Loucy (cell line): ENCODE data around the gene KCNH8.

ENCODE experiments used
- H2AFZ ChIP-seq: fragments of 200-600 bp; sonication (generic); 2 replicates; pipeline ENCODE4 v1.6.0; 2016; ENCODE audit warnings: antibody characterized with exemption, mild to moderate bottlenecking, low read length, moderate library complexity
- H3F3A ChIP-seq: fragments of 200-600 bp; 2 replicates; pipeline ENCODE4 v1.6.0; 2016; ENCODE audit warnings: antibody characterized with exemption, low read depth, mild to moderate bottlenecking
- H3K27me3 ChIP-seq: fragments of 200-600 bp; sonication (generic); 2 replicates; pipeline ENCODE4 v1.6.1; 2014; ENCODE audit warnings: low read length, mild to moderate bottlenecking; ENCODE audit not compliant: insufficient read depth, poor library complexity, severe bottlenecking
- H3K36me3 ChIP-seq: fragments of 200-600 bp; sonication (generic); 2 replicates; pipeline ENCODE4 v1.6.1; 2016; ENCODE audit warnings: low read length; ENCODE audit not compliant: insufficient read depth
- H3K4me1 ChIP-seq: fragments of 200-600 bp; sonication (generic); 2 replicates; pipeline ENCODE4 v1.5.1; 2014; ENCODE audit warnings: low read length, mild to moderate bottlenecking; ENCODE audit not compliant: insufficient read depth, poor library complexity, severe bottlenecking
- H3K4me2 ChIP-seq: fragments of 200-600 bp; sonication (generic); 2 replicates; pipeline ENCODE4 v1.6.0; 2014; ENCODE audit warnings: antibody characterized with exemption, low read length, low read depth, mild to moderate bottlenecking; ENCODE audit not compliant: poor library complexity, severe bottlenecking
- H3K4me3 ChIP-seq: fragments of 200-600 bp; sonication (generic); 2 replicates; pipeline ENCODE4 v1.5.1; 2014; ENCODE audit warnings: low read length, mild to moderate bottlenecking, mixed read lengths; ENCODE audit not compliant: poor library complexity, severe bottlenecking
- H3K79me2 ChIP-seq: fragments of 200-600 bp; sonication (generic); 2 replicates; pipeline ENCODE4 v1.6.1; 2014; ENCODE audit warnings: low read length; ENCODE audit not compliant: insufficient read depth
- H3K9ac ChIP-seq: fragments of 200-600 bp; sonication (generic); 2 replicates; pipeline ENCODE4 v1.6.0; 2014; ENCODE audit warnings: mild to moderate bottlenecking, low read depth, low read length, moderate library complexity; ENCODE audit not compliant: poor library complexity, severe bottlenecking
- H3K9me2 ChIP-seq: fragments of 200-600 bp; sonication (generic); replicated peaks from 2 replicates; pipeline ENCODE4 v1.6.1; 2016; ENCODE audit warnings: low read depth, low read length, mixed read lengths
- H3K9me3 ChIP-seq: fragments of 200-600 bp; sonication (generic); 2 replicates; pipeline ENCODE4 v1.6.1; 2014; ENCODE audit warnings: mild to moderate bottlenecking, antibody characterized with exemption, low read length, low read depth; ENCODE audit not compliant: insufficient read depth
- H4K20me1 ChIP-seq: fragments of 200-600 bp; sonication (generic); 2 replicates; pipeline ENCODE4 v1.6.0; 2014; ENCODE audit warnings: antibody characterized with exemption, low read length, mild to moderate bottlenecking; ENCODE audit not compliant: insufficient read depth, poor library complexity, severe bottlenecking
- EZH2phosphoT487 ChIP-seq: fragments of 200-600 bp; IDR thresholded peaks from 2 replicates; pipeline ENCODE4 v1.6.1; 2018; ENCODE audit warnings: antibody characterized with exemption, mild to moderate bottlenecking, moderate library complexity, borderline replicate concordance
- TF ChIP-seq, protein P1 (sequence below): fragments of 200-600 bp; sonication (generic); conservative IDR thresholded peaks from 2 replicates; pipeline ENCODE4 v1.5.1; 2014; ENCODE audit warnings: mild to moderate bottlenecking, antibody characterized with exemption, low read length

KCNH8 gene

DNA sequence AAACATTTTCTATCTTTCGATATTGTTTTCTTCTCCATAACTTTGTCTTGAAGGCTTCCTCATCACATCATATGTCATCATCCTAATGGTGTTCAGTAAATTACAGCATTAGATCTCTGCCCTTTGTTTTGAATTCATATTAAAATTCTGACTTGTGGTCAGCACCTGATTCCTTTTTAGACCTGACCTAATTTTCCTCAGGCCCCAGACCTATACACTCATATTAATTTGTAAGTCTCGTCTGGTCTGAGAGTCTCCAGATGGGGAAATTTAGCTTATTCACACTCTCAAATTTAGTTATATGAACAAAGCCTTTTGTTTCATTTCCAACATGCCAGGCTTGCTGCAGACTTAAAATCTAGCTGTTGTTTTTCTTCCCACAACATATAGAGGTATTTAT is 248.4 kb downstream of the KCNH8 start:
- Histone ChIP-seq H3K4me2 (no peak overlapping the region), H4K20me1 (no peaks in the 10 kb centered on the region), H3K27me3 (no peaks in the 10 kb centered on the region), H3F3A (no peaks in the 10 kb centered on the region), H3K9me2 (no peaks in the 10 kb centered on the region), H3K9ac (no peak overlapping the region), H3K4me1 (no peaks in the 10 kb centered on the region), H3K9me3 (no peaks in the 10 kb centered on the region), H2AFZ (no peak overlapping the region), H3K36me3 (no peaks in the 10 kb centered on the region), H3K79me2 (no peaks in the 10 kb centered on the region), H3K4me3 (no peak overlapping the region)
- no peak for TF ChIP-seq EZH2phosphoT487
- TF ChIP-seq, protein P1, sequence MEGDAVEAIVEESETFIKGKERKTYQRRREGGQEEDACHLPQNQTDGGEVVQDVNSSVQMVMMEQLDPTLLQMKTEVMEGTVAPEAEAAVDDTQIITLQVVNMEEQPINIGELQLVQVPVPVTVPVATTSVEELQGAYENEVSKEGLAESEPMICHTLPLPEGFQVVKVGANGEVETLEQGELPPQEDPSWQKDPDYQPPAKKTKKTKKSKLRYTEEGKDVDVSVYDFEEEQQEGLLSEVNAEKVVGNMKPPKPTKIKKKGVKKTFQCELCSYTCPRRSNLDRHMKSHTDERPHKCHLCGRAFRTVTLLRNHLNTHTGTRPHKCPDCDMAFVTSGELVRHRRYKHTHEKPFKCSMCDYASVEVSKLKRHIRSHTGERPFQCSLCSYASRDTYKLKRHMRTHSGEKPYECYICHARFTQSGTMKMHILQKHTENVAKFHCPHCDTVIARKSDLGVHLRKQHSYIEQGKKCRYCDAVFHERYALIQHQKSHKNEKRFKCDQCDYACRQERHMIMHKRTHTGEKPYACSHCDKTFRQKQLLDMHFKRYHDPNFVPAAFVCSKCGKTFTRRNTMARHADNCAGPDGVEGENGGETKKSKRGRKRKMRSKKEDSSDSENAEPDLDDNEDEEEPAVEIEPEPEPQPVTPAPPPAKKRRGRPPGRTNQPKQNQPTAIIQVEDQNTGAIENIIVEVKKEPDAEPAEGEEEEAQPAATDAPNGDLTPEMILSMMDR: no peak

DNA sequence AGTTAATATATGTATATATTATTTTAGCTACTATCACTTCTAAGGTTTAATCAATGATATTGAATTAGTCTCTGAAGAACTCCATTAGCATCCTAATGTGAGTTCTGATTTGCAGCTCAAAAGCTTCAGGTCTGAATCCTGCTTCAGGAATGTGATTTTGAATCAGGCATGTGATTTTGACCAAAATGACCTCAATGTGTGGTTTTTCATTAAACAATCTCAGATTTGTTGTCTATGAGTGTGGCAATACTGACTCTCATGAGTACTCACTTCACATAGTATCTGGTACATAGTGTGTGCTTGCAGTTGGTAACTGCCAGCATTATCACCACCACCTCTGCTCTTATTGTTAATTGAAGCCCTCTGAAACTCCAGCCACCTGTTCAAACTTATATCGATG is 251.0 kb downstream of the KCNH8 start:
- no peak overlapping the region for H2AFZ ChIP-seq
- H3K27me3 ChIP-seq: no peaks in the 10 kb centered on the region
- H3K4me2 ChIP-seq: no peak overlapping the region
- TF ChIP-seq EZH2phosphoT487: no peak
- TF ChIP-seq, protein P1: no peak
- H3K9me3 ChIP-seq: no peaks in the 10 kb centered on the region
- H3K36me3 ChIP-seq: no peaks in the 10 kb centered on the region
- H3K4me3 ChIP-seq: no peak overlapping the region
- H3K9ac ChIP-seq: no peak overlapping the region
- no peaks in the 10 kb centered on the region for H3K4me1 ChIP-seq
- H3K9me2 ChIP-seq: no peaks in the 10 kb centered on the region
- H3F3A ChIP-seq: no peaks in the 10 kb centered on the region
- no peaks in the 10 kb centered on the region for H3K79me2 ChIP-seq
- no peaks in the 10 kb centered on the region for H4K20me1 ChIP-seq

DNA sequence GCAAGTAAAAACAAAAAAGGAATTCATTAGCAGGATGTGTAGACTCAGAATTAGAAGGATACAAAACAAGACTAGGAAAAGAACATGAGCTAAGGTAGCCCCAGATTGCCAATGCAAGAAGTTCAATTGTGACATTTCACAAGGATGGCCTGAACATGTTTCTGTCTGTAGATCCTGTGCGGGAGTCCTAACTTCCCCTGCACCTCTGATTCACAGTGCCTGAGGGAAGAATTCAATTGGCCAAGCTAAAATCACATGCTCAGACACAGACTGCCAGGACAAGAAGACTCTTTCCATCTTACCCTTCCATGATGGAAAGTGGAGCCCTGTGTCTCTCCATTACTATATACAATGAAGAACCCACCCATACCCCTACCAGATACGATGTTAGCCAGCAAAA is 251.5 kb downstream of the KCNH8 start:
- no peak for TF ChIP-seq EZH2phosphoT487
- TF ChIP-seq, protein P1: no peak
- Histone ChIP-seq H3K27me3 (no peaks in the 10 kb centered on the region), H3K4me2 (no peak overlapping the region), H3K4me1 (no peaks in the 10 kb centered on the region), H2AFZ (no peak overlapping the region), H3K36me3 (no peaks in the 10 kb centered on the region), H3K79me2 (no peaks in the 10 kb centered on the region), H4K20me1 (no peaks in the 10 kb centered on the region), H3K9me2 (no peaks in the 10 kb centered on the region), H3K4me3 (no peak overlapping the region), H3K9ac (no peak overlapping the region), H3K9me3 (no peaks in the 10 kb centered on the region), H3F3A (no peaks in the 10 kb centered on the region)
